Limb (tissue), 2 donors: ENCODE data around the gene KCTD13.
A peak's percentile ranks its signal among the peaks of the same experiment; 100 is the strongest.
"Not testable (repeated sequence)": the region's sequence is repeated elsewhere in the genome, so short reads cannot be mapped to it uniquely, and the experiment has no call there.

Experiments used
- DNase-seq, 2 donors: peaks; one replicate each; pipeline ENCODE4 v3.0.0-alpha.2; 2016; ENCODE audit errors: extremely low spot score in 2 of 2

Gene KCTD13, protein sequence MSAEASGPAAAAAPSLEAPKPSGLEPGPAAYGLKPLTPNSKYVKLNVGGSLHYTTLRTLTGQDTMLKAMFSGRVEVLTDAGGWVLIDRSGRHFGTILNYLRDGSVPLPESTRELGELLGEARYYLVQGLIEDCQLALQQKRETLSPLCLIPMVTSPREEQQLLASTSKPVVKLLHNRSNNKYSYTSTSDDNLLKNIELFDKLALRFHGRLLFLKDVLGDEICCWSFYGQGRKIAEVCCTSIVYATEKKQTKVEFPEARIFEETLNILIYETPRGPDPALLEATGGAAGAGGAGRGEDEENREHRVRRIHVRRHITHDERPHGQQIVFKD

GRCh38 chr16:29925781-29926710, at the start of gene KCTD13:
Gene KCTD13 (minus strand): TSS chr16:29926226. CDS start chr16:29926033, 193 bp downstream.
- DNase-seq = peak; percentile 88 to 98

DNA sequence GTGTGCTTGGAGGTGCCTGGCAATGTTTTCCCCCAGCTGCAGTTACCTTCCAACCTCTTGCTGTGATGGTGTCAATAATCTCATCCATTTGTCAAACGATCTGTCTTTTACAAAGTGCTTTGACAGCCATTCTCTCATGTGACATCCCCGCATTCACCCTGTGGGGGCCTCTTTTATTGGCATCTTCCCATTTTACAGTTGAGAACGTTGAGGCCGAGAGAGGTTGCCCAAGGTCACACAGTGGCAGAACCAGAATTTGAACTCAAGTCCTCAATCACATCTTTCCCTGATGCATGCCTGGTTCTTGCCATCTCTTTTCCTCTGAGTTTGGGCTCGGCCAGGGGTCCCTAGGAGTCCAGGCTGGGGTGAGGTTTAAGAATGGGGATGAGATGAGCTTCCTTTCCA, 49.1 kb upstream of the KCTD13 start:
- DNase-seq = no peak

- DNase-seq = no peak
Measured at GRCh38 chr16:29974291-29975133, 48.5 kb upstream of the KCTD13 start.

DNA sequence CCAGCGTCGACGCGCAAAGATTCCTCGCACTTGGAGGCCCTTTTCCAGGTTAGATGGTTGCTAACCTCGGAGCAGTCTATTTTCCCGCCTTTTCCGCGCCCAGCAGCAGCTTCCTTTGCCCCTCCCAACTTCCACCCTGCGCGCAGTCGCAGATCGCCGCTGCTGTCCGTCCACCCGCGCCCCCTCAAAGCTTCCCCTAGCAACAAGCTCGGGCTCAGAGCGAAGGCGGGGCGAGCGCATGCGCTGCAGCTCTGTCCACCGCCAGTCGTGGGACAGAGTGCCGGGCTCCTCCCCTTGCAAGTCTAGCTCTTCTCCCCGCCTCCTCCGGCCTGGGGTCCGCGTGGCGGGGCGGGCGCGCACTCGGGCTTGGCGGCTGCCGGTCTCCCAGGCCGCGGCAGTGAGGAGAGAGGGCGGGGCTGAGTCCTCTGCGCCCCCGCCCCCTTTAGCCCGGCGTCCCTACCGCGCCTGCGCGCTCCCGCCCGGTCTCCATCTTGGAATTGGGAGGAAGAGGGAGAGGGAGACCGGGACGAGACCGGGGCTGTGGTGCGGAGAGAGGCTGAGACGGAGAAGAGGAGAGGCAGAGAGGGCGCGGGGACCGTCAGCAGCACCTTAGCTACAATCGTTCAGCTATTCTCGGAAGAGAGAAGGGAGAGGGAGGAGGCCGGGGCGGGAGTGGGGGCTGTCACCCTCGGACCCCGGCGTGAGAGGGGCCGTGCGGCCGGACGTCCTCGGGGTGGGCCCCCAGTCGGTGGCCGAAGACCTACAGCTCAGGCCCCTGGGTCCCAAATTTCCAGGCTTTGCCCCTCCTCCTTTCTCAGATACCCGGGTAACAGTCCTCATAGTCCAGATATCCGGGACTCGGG, 47.6 kb upstream of the KCTD13 start, which contains the start of gene TAOK2:
Gene TAOK2 (plus strand): TSS at position 485 of the 863 bp plus-strand sequence. CDS start 3,905 bp downstream, outside the sequence.
- DNase-seq = peak; percentile 99

- no peak for DNase-seq
Measured at GRCh38 chr16:29972992-29973383, 47.0 kb upstream of the KCTD13 start.

GRCh38 chr16:29972500-29972899, 46.5 kb upstream of the KCTD13 start:
- no peak for DNase-seq

DNA sequence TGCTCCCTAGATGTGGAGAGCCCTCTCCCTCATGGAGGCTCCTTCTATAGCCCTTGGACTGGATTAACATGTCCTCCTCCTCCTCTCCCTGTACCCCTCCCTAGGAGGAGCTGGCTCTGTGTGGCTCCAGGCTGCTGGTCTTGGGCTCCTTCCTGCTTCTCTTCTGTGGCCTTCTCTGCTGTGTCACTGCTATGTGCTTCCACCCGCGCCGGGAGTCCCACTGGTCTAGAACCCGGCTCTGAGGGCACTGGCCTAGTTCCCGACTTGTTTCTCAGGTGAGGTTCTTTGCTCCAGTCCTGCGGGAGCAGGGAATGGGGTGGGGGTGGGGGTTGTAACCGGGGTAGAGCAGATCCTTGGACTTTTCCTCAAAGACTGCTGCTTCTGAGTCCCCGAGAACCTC, 45.3 kb upstream of the KCTD13 start:
- no peak for DNase-seq

DNA sequence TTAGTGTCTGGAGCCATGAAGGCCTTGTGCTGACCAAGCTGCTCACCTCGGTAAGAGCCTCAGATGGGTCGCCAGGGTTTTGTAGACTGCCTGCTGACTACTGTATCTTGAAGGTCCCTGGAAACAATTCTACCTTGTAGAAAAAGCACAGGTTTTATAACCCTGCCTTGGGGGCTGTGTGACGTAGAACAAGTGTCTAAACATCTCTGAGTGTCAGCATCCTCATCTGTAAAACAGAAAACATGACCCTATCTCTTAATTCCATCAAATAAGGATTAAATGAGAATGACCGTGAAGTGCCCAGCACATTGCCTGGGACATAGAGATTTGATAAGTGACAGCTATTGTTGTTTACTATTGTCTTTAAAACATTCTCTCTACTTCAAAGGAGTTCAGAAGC, 42.2 kb upstream of the KCTD13 start:
- no peak for DNase-seq

DNA sequence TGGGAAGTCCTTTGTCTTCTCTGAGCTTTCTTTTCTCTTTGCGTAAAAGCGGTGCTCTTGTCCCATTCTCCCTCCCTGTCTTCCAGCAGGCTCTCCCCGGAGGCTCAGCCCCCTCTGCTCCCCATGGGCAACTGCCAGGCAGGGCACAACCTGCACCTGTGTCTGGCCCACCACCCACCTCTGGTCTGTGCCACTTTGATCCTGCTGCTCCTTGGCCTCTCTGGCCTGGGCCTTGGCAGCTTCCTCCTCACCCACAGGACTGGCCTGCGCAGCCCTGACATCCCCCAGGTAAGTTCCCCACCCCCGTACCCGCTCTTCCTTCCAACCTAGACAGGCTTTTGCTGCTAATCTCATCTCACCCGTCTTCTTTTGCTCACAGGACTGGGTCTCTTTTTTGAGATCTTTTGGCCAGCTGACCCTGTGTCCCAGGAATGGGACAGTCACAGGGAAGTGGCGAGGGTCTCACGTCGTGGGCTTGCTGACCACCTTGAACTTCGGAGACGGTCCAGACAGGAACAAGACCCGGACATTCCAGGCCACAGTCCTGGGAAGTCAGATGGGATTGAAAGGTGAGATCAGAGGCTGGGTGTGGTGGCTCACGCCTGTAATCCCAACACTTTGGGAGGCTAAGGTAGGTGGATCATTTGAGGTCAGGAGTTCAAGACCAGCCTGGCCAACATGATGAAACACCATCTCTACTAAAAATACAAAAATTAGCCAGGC, 37.2 kb upstream of the KCTD13 start:
- no peak for DNase-seq

GRCh38 chr16:29962344-29962994, 36.4 kb upstream of the KCTD13 start:
- DNase-seq = peak in 1 of 2 donors; percentile 11

GRCh38 chr16:29961479-29962343, 35.7 kb upstream of the KCTD13 start, which contains the start of gene TMEM219:
Gene TMEM219 (plus strand): TSS chr16:29962079. CDS start chr16:29963144, 1,065 bp downstream.
- peak; percentile 90 to 97 for DNase-seq

DNA sequence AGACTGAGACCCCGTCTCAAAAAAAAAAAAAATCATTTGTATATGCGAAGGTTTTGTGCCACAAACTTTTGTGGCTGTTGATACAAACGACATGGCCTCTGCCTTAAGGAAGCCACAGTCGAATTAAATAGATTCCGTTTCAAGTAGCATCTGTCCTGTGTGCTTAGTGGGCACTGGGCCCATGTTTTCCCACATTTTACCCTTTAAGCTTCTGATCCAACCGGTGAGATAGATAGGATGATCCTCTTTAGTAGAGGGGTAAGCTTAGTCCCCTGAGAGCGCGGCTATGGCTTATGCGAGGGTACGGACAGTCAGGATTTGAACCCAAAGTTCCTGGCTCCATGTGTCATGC, 35.1 kb upstream of the KCTD13 start:
- no peak for DNase-seq

GRCh38 chr16:29959821-29960220, 33.8 kb upstream of the KCTD13 start:
- not testable (repeated sequence) for DNase-seq

- DNase-seq = no peak
Measured at GRCh38 chr16:29959293-29959692, 33.3 kb upstream of the KCTD13 start.

- no peak for DNase-seq
Measured at GRCh38 chr16:29958756-29959155, 32.7 kb upstream of the KCTD13 start.

GRCh38 chr16:29951625-29952365, 25.8 kb upstream of the KCTD13 start:
- DNase-seq = no peak

- no peak for DNase-seq
Measured at GRCh38 chr16:29950806-29951461, 24.9 kb upstream of the KCTD13 start.
